ENCODE results near the gene PIK3R6. TPM values are rescaled to one million over a fixed set of nuclear protein-coding genes. Genes with fewer than 3 reads are reported as not detected.

Gene PIK3R6
- total and polyA plus RNA-seq, 2 donors (not counting 1 experiment from before 2014, with no cell fraction given), result 2.8 to 11.0 TPM

GRCh38 chr17:8798176-8798845, 69.2 kb downstream of the PIK3R6 start:
- Histone ChIP-seq H3K4me3 (ENCODE audit: control extremely low read depth in 1 of 5, extremely low read depth in 1 of 5, insufficient read depth in 1 of 5, low read depth in 2 of 5, low read length in 4 of 5) (no peak overlapping the region), H2AFZ (ENCODE audit: insufficient read depth, low read depth, low read length, poor library complexity, severe bottlenecking) (no peak overlapping the region), H3K27me3 (replicated peaks in 1 of 4; ENCODE audit: control extremely low read depth in 1 of 4, control insufficient read depth in 3 of 4, insufficient read depth in 4 of 4, low read length in 3 of 4) (no peaks in the 10 kb centered on the region), H3K36me3 (replicated peaks in 1 of 2; ENCODE audit: control extremely low read depth in 1 of 2, control insufficient read depth in 1 of 2, extremely low read depth in 1 of 2, insufficient read depth in 2 of 2, low read length in 1 of 2) (no peaks in the 10 kb centered on the region), H3K4me1 (ENCODE audit: control insufficient read depth in 2 of 2, insufficient read depth in 2 of 2, low read length in 2 of 2) (peaks cover 3 to 5% of the 10 kb centered on the region in 2 donors), H3K9me3 (ENCODE audit: control extremely low read depth in 1 of 3, control insufficient read depth in 2 of 3, insufficient read depth in 1 of 3, low read length in 2 of 3) (no peaks in the 10 kb centered on the region), H3K4me2 (replicated peaks; ENCODE audit: low read depth, low read length, poor library complexity, severe bottlenecking) (no peak overlapping the region), H3K27ac (ENCODE audit: low read length in 2 of 2) (no peak overlapping the region), H3K79me2 (ENCODE audit: control insufficient read depth, insufficient read depth, low read length) (no peaks in the 10 kb centered on the region), H4K20me1 (ENCODE audit: control insufficient read depth, insufficient read depth, low read length, poor library complexity, severe bottlenecking) (no peaks in the 10 kb centered on the region), H3K9ac (ENCODE audit: low read length) (no peak overlapping the region)
- DNase-seq (no peak), ATAC-seq (ENCODE audit: low read depth) (no peak)
- Mint-ChIP-seq H3K27ac (no peak overlapping the region), H3K9me3 (ENCODE audit: insufficient read depth) (peaks cover 1% of the 10 kb centered on the region), H3K4me3 (no peak overlapping the region), H3K4me1 (peaks cover 16% of the 10 kb centered on the region), H3K27me3 (no peaks in the 10 kb centered on the region)
- TF ChIP-seq CTCF (IDR thresholded peaks at IDR 0.05) (no peak), EZH2 (IDR thresholded peaks at IDR 0.05; ENCODE audit: borderline replicate concordance, insufficient read depth, low read depth, low read length, poor library complexity, severe bottlenecking) (no peak)
- 93% methylated on average over 22 of the region's 23 CpGs for WGBS (ENCODE audit: insufficient coverage)
- ChIA-PET POLR2A (no interaction called here), CTCF (interaction anchor here (0.7 to 5.1 kb wide), 9 partner anchors 13 to 389 kb away, joined by 3 to 56 read pairs (median 9); partner anchors contain the start of gene PIK3R5)
- intact Hi-C loops (cut with micrococcal nuclease), result no loop called here

DNA sequence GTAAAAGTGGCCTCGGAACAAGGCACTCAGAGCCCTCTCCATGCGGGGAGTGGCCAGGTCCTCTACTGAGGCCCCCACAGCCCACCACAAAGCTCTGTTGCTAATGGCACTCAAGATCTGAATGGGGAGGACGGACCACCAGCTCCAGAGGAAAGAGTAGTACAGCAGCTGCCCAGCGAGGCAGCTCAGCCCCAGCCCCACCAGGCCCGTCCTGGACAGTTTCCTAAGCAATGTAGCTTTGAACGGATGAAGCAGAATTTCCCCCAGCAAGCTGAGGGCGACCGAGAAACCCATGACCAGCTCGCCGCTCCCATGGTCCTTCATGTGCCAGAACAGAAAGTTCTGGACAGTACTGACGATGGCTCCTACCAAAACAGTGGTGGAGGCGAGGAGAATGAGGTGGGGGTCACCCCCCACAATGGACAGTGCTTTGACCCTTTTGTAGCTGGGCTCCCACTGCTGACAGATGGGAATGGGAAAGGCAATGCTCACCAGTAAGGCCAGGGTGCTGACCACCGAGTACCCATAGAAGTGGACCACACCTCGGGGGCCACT, 69.8 kb downstream of the PIK3R6 start:
- H3K4me3 ChIP-seq (ENCODE audit: control extremely low read depth in 1 of 5, extremely low read depth in 1 of 5, insufficient read depth in 1 of 5, low read depth in 2 of 5, low read length in 4 of 5), result no peak overlapping the region
- no peak overlapping the region for H3K27ac ChIP-seq (ENCODE audit: low read length in 2 of 2)
- H3K4me1 Mint-ChIP-seq, result peaks cover 15% of the 10 kb centered on the region
- no peaks in the 10 kb centered on the region for H4K20me1 ChIP-seq (ENCODE audit: control insufficient read depth, insufficient read depth, low read length, poor library complexity, severe bottlenecking)
- 95% methylated on average over 13 of the region's 14 CpGs for WGBS (ENCODE audit: insufficient coverage)
- ATAC-seq (ENCODE audit: low read depth) (no peak), DNase-seq (no peak)
- no peaks in the 10 kb centered on the region for H3K36me3 ChIP-seq (replicated peaks in 1 of 2; ENCODE audit: control extremely low read depth in 1 of 2, control insufficient read depth in 1 of 2, extremely low read depth in 1 of 2, insufficient read depth in 2 of 2, low read length in 1 of 2)
- H3K27ac Mint-ChIP-seq, result no peak overlapping the region
- H3K27me3 ChIP-seq (replicated peaks in 1 of 4; ENCODE audit: control extremely low read depth in 1 of 4, control insufficient read depth in 3 of 4, insufficient read depth in 4 of 4, low read length in 3 of 4), result no peaks in the 10 kb centered on the region
- H3K4me1 ChIP-seq (ENCODE audit: control insufficient read depth in 2 of 2, insufficient read depth in 2 of 2, low read length in 2 of 2), result peaks cover 3 to 5% of the 10 kb centered on the region in 2 donors
- H3K79me2 ChIP-seq (ENCODE audit: control insufficient read depth, insufficient read depth, low read length), result no peaks in the 10 kb centered on the region
- ChIA-PET POLR2A (no interaction called here), CTCF (interaction anchor here (0.7 to 5.1 kb wide), 8 partner anchors 12 to 388 kb away, joined by 3 to 56 read pairs (median 10); partner anchors contain the start of gene PIK3R5)
- H3K9ac ChIP-seq (ENCODE audit: low read length), result no peak overlapping the region
- intact Hi-C loops (cut with micrococcal nuclease), result no loop called here
- peaks cover 1% of the 10 kb centered on the region for H3K9me3 Mint-ChIP-seq (ENCODE audit: insufficient read depth)
- TF ChIP-seq EZH2 (IDR thresholded peaks at IDR 0.05; ENCODE audit: borderline replicate concordance, insufficient read depth, low read depth, low read length, poor library complexity, severe bottlenecking) (no peak), CTCF (IDR thresholded peaks at IDR 0.05) (no peak)
- no peak overlapping the region for H2AFZ ChIP-seq (ENCODE audit: insufficient read depth, low read depth, low read length, poor library complexity, severe bottlenecking)
- no peak overlapping the region for H3K4me3 Mint-ChIP-seq
- H3K27me3 Mint-ChIP-seq, result no peaks in the 10 kb centered on the region
- no peak overlapping the region for H3K4me2 ChIP-seq (replicated peaks; ENCODE audit: low read depth, low read length, poor library complexity, severe bottlenecking)
- no peaks in the 10 kb centered on the region for H3K9me3 ChIP-seq (ENCODE audit: control extremely low read depth in 1 of 3, control insufficient read depth in 2 of 3, insufficient read depth in 1 of 3, low read length in 2 of 3)

Measured in B cell (primary cell).